CD8-positive, alpha-beta memory T cell (primary cell): ENCODE measurements around the gene LDLRAD1. TPM values are rescaled to one million over a fixed set of nuclear protein-coding genes. Genes with fewer than 3 reads are reported as not detected.

Source experiments
- CTCF ChIA-PET: fragments of 350-600 bp; sonication (Branson Sonifier 250); formaldehyde crosslinking; loops from one replicate; lab custom pipeline; 2021; ENCODE audit warnings: antibody characterized with exemption; lab: Charles Lee
- POLR2A ChIA-PET: fragments of 350-600 bp; sonication (Branson Sonifier 250); formaldehyde crosslinking; loops from one replicate; lab custom pipeline; 2021; ENCODE audit warnings: antibody characterized with exemption; lab: Charles Lee
- DNase-seq, 5 donors: peaks; one replicate each; pipeline versions ENCODE4 v3.0.0 to v3.0.0-alpha.2; 2020 to 2022; ENCODE audit warnings: mixed read lengths in 1 of 5
- H3K27ac ChIP-seq: one replicate; pipeline ENCODE4 v1.7.0; 2013; ENCODE audit warnings: low read depth, mild to moderate bottlenecking, low read length, moderate library complexity
- H3K27me3 ChIP-seq: 2 replicates; pipeline ENCODE4 v1.7.0; 2013; ENCODE audit warnings: low read length, mild to moderate bottlenecking; ENCODE audit not compliant: insufficient read depth, poor library complexity, severe bottlenecking
- H3K36me3 ChIP-seq: 2 replicates; pipeline ENCODE4 v1.7.0; 2013; ENCODE audit warnings: mild to moderate bottlenecking, low read length, moderate library complexity; ENCODE audit not compliant: insufficient read depth
- H3K4me1 ChIP-seq: 2 replicates; pipeline ENCODE4 v1.7.0; 2013; ENCODE audit warnings: mild to moderate bottlenecking, low read length, moderate library complexity; ENCODE audit not compliant: insufficient read depth
- H3K4me3 ChIP-seq: 2 replicates; pipeline ENCODE4 v1.7.0; 2013; ENCODE audit warnings: mild to moderate bottlenecking, low read length
- H3K9me3 ChIP-seq: 2 replicates; pipeline ENCODE4 v1.7.0; 2013; ENCODE audit warnings: mild to moderate bottlenecking, low read length
- H3K27ac Mint-ChIP-seq, 8 donors: one replicate each; pipeline ENCODE4 v1.8.0; 2020 to 2021; ENCODE audit warnings: mixed read lengths in 8 of 8, mild to moderate bottlenecking in 6 of 8, inconsistent platforms in 3 of 8, moderate library complexity in 3 of 8
- H3K27me3 Mint-ChIP-seq, 2 donors: one replicate each; pipeline ENCODE4 v1.8.0; 2020 to 2021; ENCODE audit warnings: mixed read lengths in 2 of 2, mild to moderate bottlenecking in 1 of 2, moderate library complexity in 1 of 2
- H3K36me3 Mint-ChIP-seq, 3 donors: one replicate each; pipeline ENCODE4 v1.8.0; 2020 to 2021; ENCODE audit warnings: mixed read lengths in 3 of 3, inconsistent platforms in 1 of 3, mild to moderate bottlenecking in 1 of 3
- H3K4me1 Mint-ChIP-seq, 3 donors: one replicate each; pipeline ENCODE4 v1.8.0; 2020 to 2021; ENCODE audit warnings: mixed read lengths in 3 of 3, inconsistent platforms in 1 of 3, mild to moderate bottlenecking in 1 of 3
- H3K4me3 Mint-ChIP-seq, 7 donors: one replicate each; pipeline ENCODE4 v1.8.0; 2020 to 2021; ENCODE audit warnings: mixed read lengths in 7 of 7, mild to moderate bottlenecking in 6 of 7, moderate library complexity in 4 of 7, inconsistent platforms in 2 of 7
- H3K9me3 Mint-ChIP-seq, 5 donors: one replicate each; pipeline ENCODE4 v1.8.0; 2020 to 2022; ENCODE audit warnings: mixed read lengths in 5 of 5, mild to moderate bottlenecking in 3 of 5, moderate library complexity in 2 of 5, inconsistent platforms in 1 of 5
- polyA plus RNA-seq: library from polyadenylated mRNA; unstranded; fragments of 300-500 nt; fragmentation: Illumina TruSeq; gene quantifications from one replicate; pipeline ENCODE4 v1.2.3, GENCODE V29; 2021
- total RNA-seq, 2 experiments: library from RNA; stranded (reverse); gene quantifications; one replicate each; pipeline ENCODE4 v1.2.3, GENCODE V29; 2021

The LDLRAD1 gene
- total and polyA plus RNA-seq, 3 experiments from 2014 or later: not detected

DNA sequence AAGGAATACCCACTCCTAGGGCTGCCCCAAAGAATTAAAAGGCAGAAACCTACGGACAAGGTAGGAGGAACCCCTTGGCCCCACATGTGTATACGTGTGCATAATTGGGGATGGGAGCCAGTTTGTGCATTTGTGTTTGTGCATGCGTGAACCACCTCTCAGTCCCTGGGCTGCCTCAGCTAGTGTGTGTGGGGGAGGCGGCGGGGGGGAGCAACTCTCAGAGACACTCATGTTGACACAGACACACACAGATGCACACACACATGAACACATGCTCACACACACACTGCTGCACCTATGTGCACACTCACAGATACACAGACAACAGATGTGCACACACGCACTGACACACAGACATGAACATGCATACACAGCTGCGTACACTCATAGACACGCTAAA lies 5.1 kb downstream of the LDLRAD1 start:
- no peak overlapping the region for H3K27ac ChIP-seq
- no peak overlapping the region for H3K4me3 ChIP-seq
- no peak for DNase-seq
- Mint-ChIP-seq H3K36me3 (no peaks in the 10 kb centered on the region), H3K4me3 (no peak overlapping the region), H3K27ac (no peak overlapping the region), H3K4me1 (no peaks in the 10 kb centered on the region), H3K27me3 (peaks cover 14 to 52% of the 10 kb centered on the region in 2 donors), H3K9me3 (no peaks in the 10 kb centered on the region)
- no peaks in the 10 kb centered on the region for H3K36me3 ChIP-seq
- POLR2A ChIA-PET: interaction anchor here (0.6 kb wide), 1 partner anchor 1206 kb away, joined by 3 read pairs; no protein-coding TSS in a partner anchor
- peaks cover 3% of the 10 kb centered on the region for H3K27me3 ChIP-seq
- H3K4me1 ChIP-seq: no peaks in the 10 kb centered on the region
- CTCF ChIA-PET: no interaction called here
- H3K9me3 ChIP-seq: no peaks in the 10 kb centered on the region

DNA sequence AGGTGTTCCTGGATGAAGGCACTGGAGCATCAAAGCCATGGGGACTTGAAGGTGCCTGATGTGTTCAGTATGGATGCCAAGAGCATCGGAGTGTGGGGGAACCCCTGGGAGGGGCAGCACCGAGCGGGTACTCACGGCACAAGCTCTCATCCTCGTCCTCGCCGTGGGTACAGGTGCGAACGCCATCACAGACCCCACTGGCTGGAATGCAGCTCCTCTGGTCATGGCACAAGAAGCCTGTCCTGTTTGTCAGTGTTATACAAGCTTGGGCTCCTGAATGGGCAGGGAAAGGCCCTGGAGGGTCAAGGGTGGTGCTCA lies 6.0 kb downstream of the LDLRAD1 start:
- H3K27ac Mint-ChIP-seq: no peak overlapping the region
- H3K4me3 ChIP-seq: no peak overlapping the region
- DNase-seq: no peak
- H3K9me3 Mint-ChIP-seq: no peaks in the 10 kb centered on the region
- H3K36me3 Mint-ChIP-seq: no peaks in the 10 kb centered on the region
- H3K27ac ChIP-seq: no peak overlapping the region
- no peak overlapping the region for H3K4me3 Mint-ChIP-seq
- H3K9me3 ChIP-seq: no peaks in the 10 kb centered on the region
- H3K36me3 ChIP-seq: no peaks in the 10 kb centered on the region
- ChIA-PET POLR2A (no interaction called here), CTCF (no interaction called here)
- no peaks in the 10 kb centered on the region for H3K4me1 ChIP-seq
- peaks cover 14 to 45% of the 10 kb centered on the region in 2 donors for H3K27me3 Mint-ChIP-seq
- no peaks in the 10 kb centered on the region for H3K4me1 Mint-ChIP-seq
- peaks cover 3% of the 10 kb centered on the region for H3K27me3 ChIP-seq

DNA sequence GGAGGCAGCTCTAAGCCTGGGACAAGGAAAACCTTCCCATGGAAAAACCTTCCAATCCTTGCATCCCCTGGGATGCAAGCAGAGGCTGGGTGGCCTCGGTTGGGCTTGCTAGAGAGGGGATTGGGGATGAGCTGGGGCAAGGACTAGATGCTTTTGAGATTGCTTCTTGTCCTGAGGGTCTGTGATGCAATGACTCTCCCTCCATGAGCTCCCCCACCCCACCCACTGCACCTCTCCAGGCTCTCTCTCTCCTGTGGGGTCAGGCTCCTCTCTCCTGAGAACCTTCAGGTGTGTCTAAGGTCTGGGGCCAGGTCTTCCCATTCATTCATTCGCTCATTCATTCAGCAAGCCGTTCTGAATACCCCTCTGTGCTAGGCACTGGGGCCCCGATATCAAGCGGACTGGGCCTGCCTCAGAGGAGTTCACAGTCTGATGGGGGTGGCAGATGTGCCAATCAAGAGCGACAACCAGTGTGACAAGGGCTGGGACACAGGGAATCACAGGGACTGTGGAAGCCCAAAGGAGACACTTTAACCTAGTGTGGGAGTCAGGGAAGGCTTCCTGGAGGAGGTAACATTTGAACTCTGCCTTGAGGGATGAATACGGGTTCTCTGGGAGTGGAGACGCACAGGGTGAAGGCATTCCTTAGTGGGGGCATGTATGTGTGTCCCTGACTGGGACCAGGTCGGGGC lies 6.5 kb downstream of the LDLRAD1 start:
- no peaks in the 10 kb centered on the region for H3K36me3 Mint-ChIP-seq
- peaks cover 14 to 43% of the 10 kb centered on the region in 2 donors for H3K27me3 Mint-ChIP-seq
- no peak overlapping the region for H3K4me3 ChIP-seq
- H3K27ac ChIP-seq: no peak overlapping the region
- H3K9me3 Mint-ChIP-seq: no peaks in the 10 kb centered on the region
- peaks cover 3% of the 10 kb centered on the region for H3K27me3 ChIP-seq
- H3K4me1 ChIP-seq: no peaks in the 10 kb centered on the region
- DNase-seq: no peak
- H3K36me3 ChIP-seq: no peaks in the 10 kb centered on the region
- H3K4me1 Mint-ChIP-seq: no peaks in the 10 kb centered on the region
- ChIA-PET POLR2A (no interaction called here), CTCF (no interaction called here)
- no peak overlapping the region for H3K4me3 Mint-ChIP-seq
- H3K9me3 ChIP-seq: no peaks in the 10 kb centered on the region
- H3K27ac Mint-ChIP-seq: peak overlapping the region in 1 of 8 donors; percentile 38

DNA sequence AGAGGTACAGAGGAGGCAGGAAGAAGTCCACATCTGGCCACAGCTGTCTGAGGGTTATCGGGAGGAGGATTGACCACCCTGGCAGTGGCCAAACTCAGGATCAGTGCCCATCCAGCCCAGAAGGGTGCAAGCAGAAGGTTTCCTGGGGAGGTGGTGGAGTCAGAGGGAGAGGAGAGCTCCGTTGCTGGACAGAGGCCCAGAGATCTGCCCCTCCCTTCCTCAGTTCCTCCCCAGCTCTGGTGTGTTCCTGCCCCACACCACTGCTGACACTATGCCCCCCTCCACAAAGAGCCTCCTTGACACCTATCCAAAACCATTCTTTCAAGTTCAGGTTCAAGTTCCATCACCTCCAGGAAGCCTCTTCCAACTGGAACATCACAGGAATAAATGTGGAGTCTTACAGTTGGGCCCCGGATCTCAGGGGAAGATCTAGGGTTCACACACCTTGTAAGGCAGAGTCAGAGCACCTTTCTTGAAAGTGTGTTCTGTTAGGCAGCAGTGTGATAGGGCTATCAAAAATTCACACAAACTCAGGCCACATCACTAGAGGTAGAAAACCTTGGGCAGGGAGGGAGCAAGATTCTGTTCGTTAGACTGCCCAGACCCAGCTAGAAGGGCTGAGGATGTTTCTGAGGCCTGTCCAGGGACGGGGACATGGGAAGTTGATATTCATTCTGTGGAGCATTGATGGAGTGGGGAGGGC lies 7.4 kb downstream of the LDLRAD1 start:
- Histone ChIP-seq H3K9me3 (no peaks in the 10 kb centered on the region), H3K27ac (no peak overlapping the region), H3K27me3 (peaks cover 3% of the 10 kb centered on the region), H3K4me3 (no peak overlapping the region), H3K36me3 (no peaks in the 10 kb centered on the region), H3K4me1 (no peaks in the 10 kb centered on the region)
- CTCF ChIA-PET: no interaction called here
- no peak for DNase-seq
- peak overlapping the region in 1 of 7 donors; percentile 62 for H3K4me3 Mint-ChIP-seq
- H3K27me3 Mint-ChIP-seq: peaks cover 14 to 39% of the 10 kb centered on the region in 2 donors
- no peaks in the 10 kb centered on the region for H3K9me3 Mint-ChIP-seq
- POLR2A ChIA-PET: no interaction called here
- no peak overlapping the region for H3K27ac Mint-ChIP-seq
- no peaks in the 10 kb centered on the region for H3K4me1 Mint-ChIP-seq
- no peaks in the 10 kb centered on the region for H3K36me3 Mint-ChIP-seq

DNA sequence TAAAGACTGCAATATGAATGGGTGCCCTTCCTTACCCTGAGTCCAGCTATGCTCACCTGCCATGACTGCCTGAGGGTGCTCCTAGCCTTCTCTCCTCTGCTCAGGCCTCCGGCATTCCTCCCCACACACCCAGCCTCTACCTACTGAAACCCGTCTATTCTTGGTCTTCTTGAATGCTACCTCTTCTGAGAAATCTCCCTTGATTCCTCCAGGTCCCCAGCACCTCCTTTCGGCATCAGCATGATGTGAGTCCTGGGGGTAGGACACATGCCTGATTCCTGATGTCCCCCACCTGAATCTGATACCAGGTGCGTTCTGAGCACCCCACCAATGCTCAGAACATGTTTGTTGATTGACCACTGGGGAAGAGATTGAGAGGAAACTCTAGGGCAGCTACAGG lies 8.6 kb downstream of the LDLRAD1 start:
- Histone ChIP-seq H3K27me3 (peaks cover 3% of the 10 kb centered on the region), H3K4me1 (no peaks in the 10 kb centered on the region), H3K9me3 (no peaks in the 10 kb centered on the region), H3K27ac (no peak overlapping the region), H3K4me3 (no peak overlapping the region), H3K36me3 (no peaks in the 10 kb centered on the region)
- peaks cover 14 to 39% of the 10 kb centered on the region in 2 donors for H3K27me3 Mint-ChIP-seq
- H3K4me3 Mint-ChIP-seq: no peak overlapping the region
- no peaks in the 10 kb centered on the region for H3K4me1 Mint-ChIP-seq
- CTCF ChIA-PET: no interaction called here
- no peaks in the 10 kb centered on the region for H3K36me3 Mint-ChIP-seq
- DNase-seq: no peak
- POLR2A ChIA-PET: no interaction called here
- H3K9me3 Mint-ChIP-seq: no peaks in the 10 kb centered on the region
- H3K27ac Mint-ChIP-seq: no peak overlapping the region

DNA sequence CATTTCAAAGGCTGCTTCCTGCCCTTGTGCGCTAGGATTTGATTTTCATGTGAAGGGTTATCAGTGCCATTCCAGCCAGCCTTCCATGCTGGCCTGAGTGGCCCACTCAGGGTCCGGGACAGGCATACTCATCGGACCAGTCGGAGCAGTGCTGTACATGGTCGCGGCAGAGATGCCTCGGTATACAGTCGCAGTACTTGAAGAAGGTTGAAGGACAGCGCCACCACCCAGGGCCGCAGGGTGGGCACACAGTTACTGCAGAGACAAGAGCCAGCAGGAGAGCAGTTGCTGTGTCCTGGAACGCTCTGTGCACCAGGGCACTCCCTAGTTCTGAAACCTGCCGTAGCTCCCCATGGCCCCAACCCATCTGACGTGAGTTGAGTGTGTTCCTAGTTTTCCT lies 9.1 kb downstream of the LDLRAD1 start:
- H3K36me3 ChIP-seq: no peaks in the 10 kb centered on the region
- no peaks in the 10 kb centered on the region for H3K9me3 Mint-ChIP-seq
- no peak overlapping the region for H3K4me3 Mint-ChIP-seq
- no peak overlapping the region for H3K4me3 ChIP-seq
- H3K27me3 ChIP-seq: peaks cover 3% of the 10 kb centered on the region
- H3K27ac Mint-ChIP-seq: no peak overlapping the region
- CTCF ChIA-PET: no interaction called here
- no peaks in the 10 kb centered on the region for H3K9me3 ChIP-seq
- H3K36me3 Mint-ChIP-seq: no peaks in the 10 kb centered on the region
- H3K4me1 Mint-ChIP-seq: no peaks in the 10 kb centered on the region
- H3K27ac ChIP-seq: no peak overlapping the region
- H3K27me3 Mint-ChIP-seq: peaks cover 14 to 39% of the 10 kb centered on the region in 2 donors
- POLR2A ChIA-PET: no interaction called here
- no peaks in the 10 kb centered on the region for H3K4me1 ChIP-seq
- DNase-seq: no peak

DNA sequence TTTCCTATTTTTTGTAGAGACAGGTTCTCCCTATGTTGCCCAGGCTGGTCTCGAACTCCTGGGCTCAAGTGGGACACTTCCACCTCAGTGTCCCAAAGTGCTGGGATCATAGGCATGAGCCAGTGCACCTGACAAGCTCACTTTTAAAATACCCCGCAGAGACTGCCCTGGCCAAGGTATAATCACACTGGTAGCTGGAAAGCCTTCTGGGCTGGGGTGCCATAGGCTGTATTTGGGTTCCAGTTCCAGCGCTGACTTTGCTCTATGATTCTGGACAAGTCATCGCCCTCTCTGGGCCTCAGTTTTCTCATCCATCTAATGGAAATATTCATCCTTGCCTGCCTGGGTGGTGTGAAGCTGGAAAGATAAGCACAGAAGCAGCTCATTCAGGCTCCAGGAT lies 10.4 kb downstream of the LDLRAD1 start:
- Mint-ChIP-seq H3K27ac (no peak overlapping the region), H3K36me3 (no peaks in the 10 kb centered on the region), H3K4me1 (no peaks in the 10 kb centered on the region), H3K4me3 (no peak overlapping the region), H3K27me3 (peaks cover 12 to 34% of the 10 kb centered on the region in 2 donors), H3K9me3 (no peaks in the 10 kb centered on the region)
- no peak for DNase-seq
- CTCF ChIA-PET: no interaction called here
- Histone ChIP-seq H3K27me3 (no peaks in the 10 kb centered on the region), H3K4me1 (no peaks in the 10 kb centered on the region), H3K27ac (no peak overlapping the region), H3K9me3 (no peaks in the 10 kb centered on the region), H3K36me3 (no peaks in the 10 kb centered on the region), H3K4me3 (no peak overlapping the region)
- POLR2A ChIA-PET: no interaction called here

DNA sequence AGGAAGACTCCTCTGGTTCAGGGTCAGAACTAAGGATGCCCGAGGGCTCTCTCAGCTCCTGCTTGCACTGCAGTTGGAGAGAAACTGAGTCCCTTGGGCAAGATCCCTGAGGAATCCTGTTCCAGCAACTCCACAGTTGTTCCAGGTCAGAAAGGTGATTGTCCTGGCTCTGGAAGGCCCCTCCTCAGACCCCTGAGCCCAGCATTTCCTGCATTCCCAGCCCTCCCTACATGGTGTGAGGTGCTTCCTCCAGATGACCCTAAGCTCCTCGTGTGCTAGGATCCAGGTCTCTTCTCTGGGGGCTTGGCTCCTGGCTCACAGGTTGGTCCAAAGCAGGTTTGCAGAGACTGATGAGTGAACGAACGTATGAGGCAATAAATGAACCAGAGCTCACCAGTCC lies 11.5 kb downstream of the LDLRAD1 start:
- POLR2A ChIA-PET: no interaction called here
- DNase-seq: no peak
- no peak overlapping the region for H3K27ac ChIP-seq
- H3K27ac Mint-ChIP-seq: no peak overlapping the region
- no peaks in the 10 kb centered on the region for H3K27me3 ChIP-seq
- H3K4me3 ChIP-seq: no peak overlapping the region
- no peaks in the 10 kb centered on the region for H3K36me3 Mint-ChIP-seq
- CTCF ChIA-PET: no interaction called here
- no peaks in the 10 kb centered on the region for H3K36me3 ChIP-seq
- H3K27me3 Mint-ChIP-seq: peaks cover 9 to 26% of the 10 kb centered on the region in 2 donors
- no peaks in the 10 kb centered on the region for H3K9me3 ChIP-seq
- no peaks in the 10 kb centered on the region for H3K4me1 Mint-ChIP-seq
- H3K9me3 Mint-ChIP-seq: no peaks in the 10 kb centered on the region
- no peak overlapping the region for H3K4me3 Mint-ChIP-seq
- no peaks in the 10 kb centered on the region for H3K4me1 ChIP-seq
